HepG2 (cell line): ENCODE measurements around the gene MLANA. TPM values are rescaled to one million over a fixed set of nuclear protein-coding genes. Genes with fewer than 3 reads are reported as not detected.

Source experiments
- ATAC-seq: fragments of 200-7000 bp; cut with Tn5 transposase; 3 replicates; pipeline ENCODE4 v1.9.1; 2020; ENCODE audit warnings: mild to moderate bottlenecking, moderate library complexity
- BruUV-seq: library from RNA; stranded (reverse); fragments of 400-500 nt; replicated peaks from 2 replicates; lab custom pipeline; 2021; lab: Mats Ljungman, UMichigan
- CTCF ChIA-PET: fragments of 300-600 bp; formaldehyde crosslinking; extraction: SDS; loops from one replicate; lab custom pipeline; 2021; ENCODE audit warnings: low total read pairs, inconsistent platforms, low intra/inter-chr PET ratio; lab: Yijun Ruan, JAX
- POLR2A ChIA-PET: fragments of 350-600 bp; sonication (Branson Sonifier 250); formaldehyde crosslinking; loops from one replicate; lab custom pipeline; 2020; ENCODE audit warnings: antibody characterized with exemption, inconsistent platforms; lab: Yijun Ruan, JAX
- DNase-seq: peaks from one replicate; pipeline ENCODE4 v3.0.0-alpha.2; 2015; ENCODE audit warnings: low spot score
- FAIRE-seq: peaks from 3 replicates; lab custom pipeline; 2011; peaks lifted over from hg19 to GRCh38; lab: Jason Lieb, UNC
- H2AFZ ChIP-seq: one replicate; pipeline ENCODE4 v1.6.1; 2011; ENCODE audit warnings: low read length, inconsistent platforms
- H3K27ac ChIP-seq: fragments of 300-600 bp; 3 replicates; pipeline ENCODE4 v1.8.0; 2011; ENCODE audit warnings: mixed run types, mild to moderate bottlenecking, mixed read lengths, low read length, inconsistent platforms; ENCODE audit not compliant: insufficient read depth; ENCODE audit errors: extremely low read length
- H3K27me3 ChIP-seq, 2 experiments: fragments of 200-600 bp in 1 of 2; 2 replicates in 1 of 2; 3 replicates in 1 of 2; pipeline versions ENCODE4 v1.6.0 to v1.8.0; 2011; ENCODE audit warnings: low read length in 2 of 2, mild to moderate bottlenecking in 2 of 2, moderate library complexity in 2 of 2, inconsistent platforms in 1 of 2; ENCODE audit not compliant: insufficient read depth in 2 of 2, control insufficient read depth in 1 of 2
- H3K36me3 ChIP-seq, 2 experiments: fragments of 200-600 bp in 1 of 2; replicated peaks in 1 of 2; 2 replicates in 1 of 2; 3 replicates in 1 of 2; pipeline versions ENCODE4 v1.5.1 to v1.8.0; 2011; ENCODE audit warnings: low read length in 2 of 2, inconsistent platforms in 1 of 2; ENCODE audit not compliant: insufficient read depth in 2 of 2, control insufficient read depth in 1 of 2
- H3K4me1 ChIP-seq: 2 replicates; pipeline ENCODE4 v1.5.1; 2012; ENCODE audit warnings: low read length, inconsistent platforms; ENCODE audit not compliant: insufficient read depth
- H3K4me2 ChIP-seq: 2 replicates; pipeline ENCODE4 v1.6.0; 2011; ENCODE audit warnings: low read depth, low read length, inconsistent platforms
- H3K4me3 ChIP-seq, 3 experiments: fragments of 200-600 bp in 1 of 3; sonication (generic), shearing (Covaris generic) in 1 of 3; replicated peaks in 1 of 3; 2 replicates each; pipeline ENCODE4 v1.5.1; 2011 to 2016; ENCODE audit warnings: low read length in 3 of 3, inconsistent platforms in 2 of 3, low read depth in 2 of 3, mild to moderate bottlenecking in 2 of 3, control low read depth in 1 of 3, mixed read lengths in 1 of 3; ENCODE audit not compliant: insufficient read depth in 1 of 3
- H3K79me2 ChIP-seq: one replicate; pipeline ENCODE4 v1.6.1; 2011; ENCODE audit warnings: low read length, inconsistent platforms; ENCODE audit not compliant: insufficient read depth
- H3K9ac ChIP-seq: 2 replicates; pipeline ENCODE4 v1.6.0; 2011; ENCODE audit warnings: mild to moderate bottlenecking, low read depth, low read length, inconsistent platforms; ENCODE audit not compliant: insufficient read depth
- H3K9me3 ChIP-seq: 2 replicates; pipeline ENCODE4 v1.5.1; 2012; ENCODE audit warnings: mild to moderate bottlenecking, low read length
- H4K20me1 ChIP-seq: 2 replicates; pipeline ENCODE4 v1.6.0; 2011; ENCODE audit warnings: inconsistent platforms, mild to moderate bottlenecking, low read length, moderate library complexity; ENCODE audit not compliant: insufficient read depth
- AGO1 ChIP-seq: fragments of 200-400 bp; formaldehyde crosslinking; IDR thresholded peaks from 2 replicates; pipeline ENCODE4 v1.6.1; 2017; ENCODE audit warnings: mild to moderate bottlenecking, low read depth, low read length, moderate library complexity; ENCODE audit not compliant: poor library complexity, severe bottlenecking
- BORCS8-MEF2B ChIP-seq: sonication (generic); formaldehyde crosslinking; IDR thresholded peaks from 2 replicates; pipeline ENCODE4 v1.8.0; 2022; ENCODE audit warnings: mild to moderate bottlenecking, missing genetic modification reagents
- DNMT3B ChIP-seq: conservative IDR thresholded peaks from 2 replicates; pipeline ENCODE4 v1.6.1; 2016; ENCODE audit warnings: missing biosample characterization, control low read depth
- GABPB1 ChIP-seq: IDR thresholded peaks from 2 replicates; pipeline ENCODE4 v1.6.1; 2016; ENCODE audit warnings: mild to moderate bottlenecking, missing genetic modification reagents, moderate library complexity, missing compliant biosample characterization
- HDAC1 ChIP-seq: sonication (generic); formaldehyde crosslinking; IDR thresholded peaks from 2 replicates; pipeline ENCODE4 v1.5.1; 2020; ENCODE audit warnings: mild to moderate bottlenecking, missing genetic modification reagents
- HNRNPUL1 ChIP-seq: fragments of 200-400 bp; formaldehyde crosslinking; IDR thresholded peaks from 2 replicates; pipeline ENCODE4 v1.6.1; 2017; ENCODE audit warnings: low read depth, mild to moderate bottlenecking, low read length, moderate library complexity
- NFYB ChIP-seq: sonication (generic); formaldehyde crosslinking; IDR thresholded peaks from 2 replicates; pipeline ENCODE4 v1.4.0; 2020; ENCODE audit warnings: missing genetic modification reagents
- NFYC ChIP-seq: IDR thresholded peaks from 2 replicates; pipeline ENCODE4 v1.6.1; 2016; ENCODE audit warnings: missing genetic modification reagents, missing compliant biosample characterization
- PAF1 ChIP-seq: IDR thresholded peaks from 2 replicates; pipeline ENCODE4 v1.6.1; 2016; ENCODE audit warnings: missing genetic modification reagents, missing compliant biosample characterization
- PITX1 ChIP-seq: sonication (generic); formaldehyde crosslinking; IDR thresholded peaks from 2 replicates; pipeline ENCODE4 v1.5.1; 2020; ENCODE audit warnings: mild to moderate bottlenecking, missing genetic modification reagents
- SYNCRIP ChIP-seq: fragments of 200-400 bp; formaldehyde crosslinking; IDR thresholded peaks from 2 replicates; pipeline ENCODE4 v1.6.1; 2018; ENCODE audit warnings: mild to moderate bottlenecking, low read depth, low read length; ENCODE audit not compliant: insufficient read depth
- ZBTB33 ChIP-seq: sonication (generic); formaldehyde crosslinking; IDR thresholded peaks from 2 replicates; pipeline ENCODE4 v1.4.0; 2020; ENCODE audit warnings: missing genetic modification reagents
- ZBTB38 ChIP-seq: sonication (generic); formaldehyde crosslinking; IDR thresholded peaks from 2 replicates; pipeline ENCODE4 v1.5.1; 2020; ENCODE audit warnings: mild to moderate bottlenecking, missing genetic modification reagents
- ZFY ChIP-seq: sonication (generic); formaldehyde crosslinking; IDR thresholded peaks from 2 replicates; pipeline ENCODE4 v1.4.0; 2020; ENCODE audit warnings: missing genetic modification reagents
- ZSCAN12 ChIP-seq: sonication (generic); formaldehyde crosslinking; IDR thresholded peaks from 2 replicates; pipeline ENCODE4 v1.9.0; 2021; ENCODE audit warnings: mild to moderate bottlenecking, missing genetic modification reagents
- WGBS: methylation state at CpG from one replicate; pipeline ENCODE4 v1.1.6; 2017; ENCODE audit warnings: low lambda C conversion rate; 5-methylcytosine and 5-hydroxymethylcytosine counted together
- in situ Hi-C: cut with HindIII; loops from 2 replicates; pipeline ENCODE4 v1.10.0; 2017; ENCODE audit warnings: low pct_unique_long_range_greater_than_20kb; ENCODE audit not compliant: extremely low pct_ligation_motif_present
- intact Hi-C: fragments of 100-400 bp; cut with micrococcal nuclease; formaldehyde crosslinking; loops from one replicate; pipeline ENCODE4 v1.10.0; 2022; ENCODE audit not compliant: unreplicated experiment
- polyA plus RNA-seq, 8 experiments: library from polyadenylated mRNA; depleted of rRNA in 3 of 8; stranded (reverse) in 7 of 8; unstranded in 1 of 8; fragments of >200 nt; fragmentation: Illumina TruSeq in 4 of 8; extraction: Trizol in 4 of 8; gene quantifications; 2 replicates each; pipeline versions ENCODE4 v1.2.1 to v1.2.3, GENCODE V29; 2011 to 2016; ENCODE audit warnings: low read depth in 4 of 8, missing spikeins in 1 of 8, mixed read lengths in 1 of 8; ENCODE audit not compliant: insufficient read depth in 1 of 8
- total RNA-seq, 5 experiments: library from RNA; depleted of rRNA; stranded (reverse); fragments of >200 nt; fragmentation: Illumina TruSeq; extraction: Trizol; gene quantifications; 2 replicates each; pipeline ENCODE4 v1.2.3, GENCODE V29; 2016; ENCODE audit warnings: low read depth in 1 of 5

The MLANA gene
- total and polyA plus RNA-seq, 2 of the 13 experiments (the other 11 are each of a cell fraction or from before 2014, with no cell fraction given): 0.11 to 0.18 TPM

- H3K9me3 ChIP-seq: no peaks in the 10 kb centered on the region
- no peaks in the 10 kb centered on the region for H3K36me3 ChIP-seq
- TF ChIP-seq PAF1 (CRISPR knock-in tag): no peak
- TF ChIP-seq PITX1 (CRISPR knock-in tag): no peak
- no peak for TF ChIP-seq ZFY (CRISPR knock-in tag)
- no peak for TF ChIP-seq AGO1
- no peak for TF ChIP-seq DNMT3B (CRISPR knock-in tag)
- TF ChIP-seq ZSCAN12 (CRISPR knock-in tag): no peak
- peak; percentile 58 for TF ChIP-seq NFYC (CRISPR knock-in tag)
- no peak for TF ChIP-seq BORCS8-MEF2B (CRISPR knock-in tag)
- no peak for TF ChIP-seq HNRNPUL1
- TF ChIP-seq SYNCRIP: no peak
- TF ChIP-seq HDAC1 (CRISPR knock-in tag): no peak
- no peak for TF ChIP-seq ZBTB33 (CRISPR knock-in tag)
- peak; percentile 75 for TF ChIP-seq NFYB (CRISPR knock-in tag)
- TF ChIP-seq GABPB1 (CRISPR knock-in tag): no peak
- no peak for TF ChIP-seq ZBTB38 (CRISPR knock-in tag)
- H3K27ac ChIP-seq: no peak overlapping the region
- H2AFZ ChIP-seq: no peak overlapping the region
- no TSS peak for BruUV-seq
- peaks cover 64% of the 10 kb centered on the region for H3K4me1 ChIP-seq
- H3K4me3 ChIP-seq: no peak overlapping the region
- intact Hi-C loops: no loop called here
- ATAC-seq (no peak), DNase-seq (no peak), FAIRE-seq (no peak)
- WGBS: 93% methylated on average over 12 of the region's 12 CpGs
- in situ Hi-C loops: no loop called here
- ChIA-PET CTCF (no interaction called here), POLR2A (no interaction called here)
- H3K79me2 ChIP-seq: no peaks in the 10 kb centered on the region
- H3K9ac ChIP-seq: no peak overlapping the region
- H3K4me2 ChIP-seq: no peak overlapping the region
- H4K20me1 ChIP-seq: no peaks in the 10 kb centered on the region
- no peaks in the 10 kb centered on the region for H3K27me3 ChIP-seq
Observed at GRCh38 chr9:5841771-5842573, 48.7 kb upstream of the MLANA start.
